Fibroblast of mammary gland (primary cell): ENCODE results near the gene CPM.
A peak's percentile ranks its signal among the peaks of the same experiment; 100 is the strongest.

ENCODE experiments used
- DNase-seq: peaks from one replicate; pipeline ENCODE4 v3.0.0-alpha.2; 2010; ENCODE audit warnings: low read depth
- H3K4me3 ChIP-seq: 2 replicates; pipeline ENCODE4 v1.5.1; 2011; ENCODE audit warnings: low read depth, mild to moderate bottlenecking, low read length, moderate library complexity; ENCODE audit not compliant: control insufficient read depth
- CTCF ChIP-seq: conservative IDR thresholded peaks from 2 replicates; pipeline ENCODE4 v1.5.1; 2011; ENCODE audit warnings: low read depth, low read length, inconsistent platforms; ENCODE audit not compliant: control insufficient read depth, insufficient read depth

The CPM gene

GRCh38 chr12:68878846-68879245 lies 54.1 kb downstream of the CPM start:
- no peak for DNase-seq
- H3K4me3 ChIP-seq: no peak overlapping the region
- TF ChIP-seq CTCF: no peak

- H3K4me3 ChIP-seq: no peak overlapping the region
- no peak for TF ChIP-seq CTCF
- no peak for DNase-seq
Measured at GRCh38 chr12:68878283-68878682, 54.7 kb downstream of the CPM start.

- DNase-seq: no peak
- H3K4me3 ChIP-seq: no peak overlapping the region
- TF ChIP-seq CTCF: no peak
Measured at GRCh38 chr12:68877583-68877982, 55.4 kb downstream of the CPM start.

GRCh38 chr12:68876461-68876860 lies 56.5 kb downstream of the CPM start:
- no peak for DNase-seq
- no peak for TF ChIP-seq CTCF
- H3K4me3 ChIP-seq: no peak overlapping the region

GRCh38 chr12:68873316-68873715 lies 59.7 kb downstream of the CPM start:
- no peak for TF ChIP-seq CTCF
- H3K4me3 ChIP-seq: no peak overlapping the region
- no peak for DNase-seq

- no peak overlapping the region for H3K4me3 ChIP-seq
- peak; percentile 40 for DNase-seq
- TF ChIP-seq CTCF: peak; percentile 33
Measured at GRCh38 chr12:68871921-68872320, 61.0 kb downstream of the CPM start.

- TF ChIP-seq CTCF: no peak
- DNase-seq: no peak
- H3K4me3 ChIP-seq: no peak overlapping the region
Measured at GRCh38 chr12:68871396-68871795, 61.6 kb downstream of the CPM start.
